ENCODE data around the gene PRELID3B. TPM values are rescaled to one million over a fixed set of nuclear protein-coding genes. Genes with fewer than 3 reads are reported as not detected.

The PRELID3B gene
- total and polyA plus RNA-seq, 10 of the 15 experiments (the other 5 are each of a cell fraction or from before 2014, with no cell fraction given) = 72.5 to 151 (median 124) TPM

DNA sequence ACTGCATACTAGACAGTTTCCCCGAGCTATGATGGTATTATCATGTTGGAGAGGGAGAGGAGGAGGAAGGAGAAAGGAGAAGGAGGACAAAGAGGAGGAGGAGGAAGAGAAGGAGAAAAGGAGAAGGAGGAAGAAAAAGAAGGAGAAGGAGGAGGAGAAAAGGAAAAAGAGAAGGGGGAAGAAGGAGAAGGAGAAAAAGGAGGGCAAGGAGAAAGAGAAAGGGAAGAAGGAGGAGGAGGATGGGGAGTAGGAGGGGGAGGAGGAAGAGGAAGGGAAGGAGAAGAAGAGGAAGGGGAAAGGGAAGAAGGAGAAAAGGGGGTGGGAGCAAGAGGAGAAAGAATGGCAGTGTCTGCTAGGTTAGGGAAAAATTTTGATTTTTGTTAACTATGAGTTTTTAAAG, 35.1 kb upstream of the PRELID3B start:
- ATAC-seq (no peak), FAIRE-seq (no peak), DNase-seq (ENCODE audit: low read depth, low spot score) (no peak)
- CTCF ChIA-PET = no interaction called here
- Histone ChIP-seq H4K20me1 (ENCODE audit: control insufficient read depth, insufficient read depth) (no peaks in the 10 kb centered on the region), H2AFZ (ENCODE audit: control insufficient read depth, low read depth, low read length) (no peak overlapping the region), H3K79me2 (ENCODE audit: control insufficient read depth, insufficient read depth, low read length) (no peaks in the 10 kb centered on the region), H3K4me2 (ENCODE audit: control insufficient read depth, insufficient read depth) (no peak overlapping the region), H3K4me1 (ENCODE audit: control insufficient read depth, insufficient read depth, low read length) (no peaks in the 10 kb centered on the region; the same call in 1 of the 2 replicates), H3K9ac (ENCODE audit: control insufficient read depth, insufficient read depth, low read length) (no peak overlapping the region), H3K27ac (ENCODE audit: control insufficient read depth, insufficient read depth) (no peak overlapping the region), H3K9me3 (replicated peaks; ENCODE audit: control insufficient read depth, insufficient read depth, low read length) (no peaks in the 10 kb centered on the region), H3K27me3 (replicated peaks in 1 of 2; ENCODE audit: control insufficient read depth in 2 of 2, insufficient read depth in 2 of 2, low read length in 1 of 2) (peaks cover 3 to 6% of the 10 kb centered on the region in 2 experiments), H3K4me3 (no peak overlapping the region), H3K36me3 (ENCODE audit: control insufficient read depth in 2 of 2, insufficient read depth in 2 of 2, low read length in 1 of 2) (no peaks in the 10 kb centered on the region)
- RAD21 ChIA-PET (ENCODE audit: unreplicated experiment) = no interaction called here
- POLR2A ChIA-PET = no interaction called here
- intact Hi-C loops (cut with micrococcal nuclease; ENCODE audit: unreplicated experiment) (no loop called here), in situ Hi-C loops (cut with MboI) (no loop called here)
- SMC1A ChIA-PET (ENCODE audit: uncharacterized antibody, unreplicated experiment) = no interaction called here
- no TSS peak for BruUV-seq (replicated peaks)
- WGBS (ENCODE audit: insufficient coverage, insufficient replicate concordance, low lambda C conversion rate, missing lambda C conversion rate) = 0% methylated on average over 1 of the region's 1 CpG
- TF ChIP-seq, protein P1, sequence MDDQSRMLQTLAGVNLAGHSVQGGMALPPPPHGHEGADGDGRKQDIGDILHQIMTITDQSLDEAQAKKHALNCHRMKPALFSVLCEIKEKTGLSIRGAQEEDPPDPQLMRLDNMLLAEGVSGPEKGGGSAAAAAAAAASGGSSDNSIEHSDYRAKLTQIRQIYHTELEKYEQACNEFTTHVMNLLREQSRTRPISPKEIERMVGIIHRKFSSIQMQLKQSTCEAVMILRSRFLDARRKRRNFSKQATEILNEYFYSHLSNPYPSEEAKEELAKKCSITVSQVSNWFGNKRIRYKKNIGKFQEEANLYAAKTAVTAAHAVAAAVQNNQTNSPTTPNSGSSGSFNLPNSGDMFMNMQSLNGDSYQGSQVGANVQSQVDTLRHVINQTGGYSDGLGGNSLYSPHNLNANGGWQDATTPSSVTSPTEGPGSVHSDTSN (IDR thresholded peaks at IDR 0.05; ENCODE audit: insufficient replicate concordance, low read depth, low read length) = no peak
- no peak for TF ChIP-seq TCF7 (IDR thresholded peaks at IDR 0.05; ENCODE audit: borderline replicate concordance)
- TF ChIP-seq HCFC1 (IDR thresholded peaks at IDR 0.05; ENCODE audit: low read length) = no peak
- no peak for TF ChIP-seq EZH2 (IDR thresholded peaks at IDR 0.05; ENCODE audit: borderline replicate concordance, control insufficient read depth, low read depth, low read length)
- TF ChIP-seq, protein P2, sequence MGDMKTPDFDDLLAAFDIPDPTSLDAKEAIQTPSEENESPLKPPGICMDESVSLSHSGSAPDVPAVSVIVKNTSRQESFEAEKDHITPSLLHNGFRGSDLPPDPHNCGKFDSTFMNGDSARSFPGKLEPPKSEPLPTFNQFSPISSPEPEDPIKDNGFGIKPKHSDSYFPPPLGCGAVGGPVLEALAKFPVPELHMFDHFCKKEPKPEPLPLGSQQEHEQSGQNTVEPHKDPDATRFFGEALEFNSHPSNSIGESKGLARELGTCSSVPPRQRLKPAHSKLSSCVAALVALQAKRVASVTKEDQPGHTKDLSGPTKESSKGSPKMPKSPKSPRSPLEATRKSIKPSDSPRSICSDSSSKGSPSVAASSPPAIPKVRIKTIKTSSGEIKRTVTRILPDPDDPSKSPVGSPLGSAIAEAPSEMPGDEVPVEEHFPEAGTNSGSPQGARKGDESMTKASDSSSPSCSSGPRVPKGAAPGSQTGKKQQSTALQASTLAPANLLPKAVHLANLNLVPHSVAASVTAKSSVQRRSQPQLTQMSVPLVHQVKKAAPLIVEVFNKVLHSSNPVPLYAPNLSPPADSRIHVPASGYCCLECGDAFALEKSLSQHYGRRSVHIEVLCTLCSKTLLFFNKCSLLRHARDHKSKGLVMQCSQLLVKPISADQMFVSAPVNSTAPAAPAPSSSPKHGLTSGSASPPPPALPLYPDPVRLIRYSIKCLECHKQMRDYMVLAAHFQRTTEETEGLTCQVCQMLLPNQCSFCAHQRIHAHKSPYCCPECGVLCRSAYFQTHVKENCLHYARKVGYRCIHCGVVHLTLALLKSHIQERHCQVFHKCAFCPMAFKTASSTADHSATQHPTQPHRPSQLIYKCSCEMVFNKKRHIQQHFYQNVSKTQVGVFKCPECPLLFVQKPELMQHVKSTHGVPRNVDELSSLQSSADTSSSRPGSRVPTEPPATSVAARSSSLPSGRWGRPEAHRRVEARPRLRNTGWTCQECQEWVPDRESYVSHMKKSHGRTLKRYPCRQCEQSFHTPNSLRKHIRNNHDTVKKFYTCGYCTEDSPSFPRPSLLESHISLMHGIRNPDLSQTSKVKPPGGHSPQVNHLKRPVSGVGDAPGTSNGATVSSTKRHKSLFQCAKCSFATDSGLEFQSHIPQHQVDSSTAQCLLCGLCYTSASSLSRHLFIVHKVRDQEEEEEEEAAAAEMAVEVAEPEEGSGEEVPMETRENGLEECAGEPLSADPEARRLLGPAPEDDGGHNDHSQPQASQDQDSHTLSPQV (IDR thresholded peaks at IDR 0.05) = no peak
- TF ChIP-seq SPI1 (IDR thresholded peaks at IDR 0.05; ENCODE audit: borderline replicate concordance, insufficient read depth, low read depth, low read length) = no peak
- TF ChIP-seq BMI1 (IDR thresholded peaks at IDR 0.05; ENCODE audit: borderline replicate concordance) = no peak
- no peak for TF ChIP-seq NBN (IDR thresholded peaks at IDR 0.05)
- TF ChIP-seq RAD21 (IDR thresholded peaks at IDR 0.05; ENCODE audit: insufficient read depth, low read depth, low read length) = no peak
- TF ChIP-seq ZNF274 (IDR thresholded peaks at IDR 0.05; ENCODE audit: insufficient read depth, insufficient read length) = no peak
- TF ChIP-seq, protein P3, sequence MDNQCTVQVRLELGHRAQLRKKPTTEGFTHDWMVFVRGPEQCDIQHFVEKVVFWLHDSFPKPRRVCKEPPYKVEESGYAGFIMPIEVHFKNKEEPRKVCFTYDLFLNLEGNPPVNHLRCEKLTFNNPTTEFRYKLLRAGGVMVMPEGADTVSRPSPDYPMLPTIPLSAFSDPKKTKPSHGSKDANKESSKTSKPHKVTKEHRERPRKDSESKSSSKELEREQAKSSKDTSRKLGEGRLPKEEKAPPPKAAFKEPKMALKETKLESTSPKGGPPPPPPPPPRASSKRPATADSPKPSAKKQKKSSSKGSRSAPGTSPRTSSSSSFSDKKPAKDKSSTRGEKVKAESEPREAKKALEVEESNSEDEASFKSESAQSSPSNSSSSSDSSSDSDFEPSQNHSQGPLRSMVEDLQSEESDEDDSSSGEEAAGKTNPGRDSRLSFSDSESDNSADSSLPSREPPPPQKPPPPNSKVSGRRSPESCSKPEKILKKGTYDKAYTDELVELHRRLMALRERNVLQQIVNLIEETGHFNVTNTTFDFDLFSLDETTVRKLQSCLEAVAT (IDR thresholded peaks at IDR 0.05) = no peak
- TF ChIP-seq, protein P4, sequence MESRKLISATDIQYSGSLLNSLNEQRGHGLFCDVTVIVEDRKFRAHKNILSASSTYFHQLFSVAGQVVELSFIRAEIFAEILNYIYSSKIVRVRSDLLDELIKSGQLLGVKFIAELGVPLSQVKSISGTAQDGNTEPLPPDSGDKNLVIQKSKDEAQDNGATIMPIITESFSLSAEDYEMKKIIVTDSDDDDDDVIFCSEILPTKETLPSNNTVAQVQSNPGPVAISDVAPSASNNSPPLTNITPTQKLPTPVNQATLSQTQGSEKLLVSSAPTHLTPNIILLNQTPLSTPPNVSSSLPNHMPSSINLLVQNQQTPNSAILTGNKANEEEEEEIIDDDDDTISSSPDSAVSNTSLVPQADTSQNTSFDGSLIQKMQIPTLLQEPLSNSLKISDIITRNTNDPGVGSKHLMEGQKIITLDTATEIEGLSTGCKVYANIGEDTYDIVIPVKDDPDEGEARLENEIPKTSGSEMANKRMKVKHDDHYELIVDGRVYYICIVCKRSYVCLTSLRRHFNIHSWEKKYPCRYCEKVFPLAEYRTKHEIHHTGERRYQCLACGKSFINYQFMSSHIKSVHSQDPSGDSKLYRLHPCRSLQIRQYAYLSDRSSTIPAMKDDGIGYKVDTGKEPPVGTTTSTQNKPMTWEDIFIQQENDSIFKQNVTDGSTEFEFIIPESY (IDR thresholded peaks at IDR 0.05) = no peak
- TF ChIP-seq IKZF2 (IDR thresholded peaks at IDR 0.05) = no peak
- TF ChIP-seq, protein P5, sequence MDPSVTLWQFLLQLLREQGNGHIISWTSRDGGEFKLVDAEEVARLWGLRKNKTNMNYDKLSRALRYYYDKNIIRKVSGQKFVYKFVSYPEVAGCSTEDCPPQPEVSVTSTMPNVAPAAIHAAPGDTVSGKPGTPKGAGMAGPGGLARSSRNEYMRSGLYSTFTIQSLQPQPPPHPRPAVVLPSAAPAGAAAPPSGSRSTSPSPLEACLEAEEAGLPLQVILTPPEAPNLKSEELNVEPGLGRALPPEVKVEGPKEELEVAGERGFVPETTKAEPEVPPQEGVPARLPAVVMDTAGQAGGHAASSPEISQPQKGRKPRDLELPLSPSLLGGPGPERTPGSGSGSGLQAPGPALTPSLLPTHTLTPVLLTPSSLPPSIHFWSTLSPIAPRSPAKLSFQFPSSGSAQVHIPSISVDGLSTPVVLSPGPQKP (IDR thresholded peaks at IDR 0.05; ENCODE audit: low read depth, low read length) = no peak
- no peak for TF ChIP-seq BCL11A (IDR thresholded peaks at IDR 0.05; ENCODE audit: low read depth, low read length)
- TF ChIP-seq ZNF217 (IDR thresholded peaks at IDR 0.05) = no peak
